PFSK-1 (cell line): ENCODE data around the gene FRMD4A.

Experiments
- FOXP2 ChIP-seq: optimal IDR thresholded peaks from 2 replicates; pipeline ENCODE3; 2011; ENCODE audit warnings: borderline replicate concordance, control low read depth, inconsistent platforms; ENCODE audit not compliant: insufficient read depth; ENCODE audit errors: extremely low read length, extremely low read depth
- POLR2AphosphoS5 ChIP-seq: IDR thresholded peaks from 2 replicates; pipeline ENCODE4 v1.6.1; 2012; ENCODE audit warnings: low read depth, mild to moderate bottlenecking, control low read depth, low read length, moderate library complexity
- REST ChIP-seq, 2 experiments: IDR thresholded peaks; 2 replicates each; pipeline versions ENCODE4 v1.6.1 to v1.8.0; 2011 to 2012; ENCODE audit warnings: low read depth in 2 of 2, low read length in 2 of 2, control low read depth in 1 of 2, inconsistent platforms in 1 of 2, mild to moderate bottlenecking in 1 of 2, moderate library complexity in 1 of 2; ENCODE audit not compliant: insufficient read depth in 1 of 2
- SIN3A ChIP-seq: IDR thresholded peaks from 2 replicates; pipeline ENCODE4 v1.6.1; 2012; ENCODE audit warnings: mild to moderate bottlenecking, low read length, moderate library complexity, borderline replicate concordance; ENCODE audit not compliant: insufficient read depth
- TAF1 ChIP-seq: IDR thresholded peaks from 2 replicates; pipeline ENCODE4 v1.6.1; 2012; ENCODE audit warnings: low read length, control low read depth, borderline replicate concordance; ENCODE audit not compliant: insufficient read depth

Gene FRMD4A

GRCh38 chr10:13978533-13979115 is 352.1 kb downstream of the FRMD4A start:
- TF ChIP-seq SIN3A, result no peak
- no peak for TF ChIP-seq TAF1
- TF ChIP-seq REST (IDR thresholded peaks at IDR 0.05; ENCODE audit: insufficient read depth in 1 of 2, low read depth in 2 of 2, low read length in 2 of 2), result no peak
- TF ChIP-seq POLR2AphosphoS5, result no peak
- no peak for TF ChIP-seq FOXP2

- no peak for TF ChIP-seq TAF1
- no peak for TF ChIP-seq SIN3A
- no peak for TF ChIP-seq REST (IDR thresholded peaks at IDR 0.05; ENCODE audit: insufficient read depth in 1 of 2, low read depth in 2 of 2, low read length in 2 of 2)
- no peak for TF ChIP-seq POLR2AphosphoS5
- no peak for TF ChIP-seq FOXP2
Observed at GRCh38 chr10:13977861-13978532, 352.7 kb downstream of the FRMD4A start.

- TF ChIP-seq FOXP2 (no peak), SIN3A (no peak), TAF1 (no peak), POLR2AphosphoS5 (no peak), REST (IDR thresholded peaks at IDR 0.05; ENCODE audit: insufficient read depth in 1 of 2, low read depth in 2 of 2, low read length in 2 of 2) (no peak)
Observed at GRCh38 chr10:13973742-13974141, 357.0 kb downstream of the FRMD4A start.

- no peak for TF ChIP-seq TAF1
- no peak for TF ChIP-seq REST (IDR thresholded peaks at IDR 0.05; ENCODE audit: insufficient read depth in 1 of 2, low read depth in 2 of 2, low read length in 2 of 2)
- no peak for TF ChIP-seq FOXP2
- TF ChIP-seq SIN3A, result no peak
Observed at GRCh38 chr10:13972609-13973008, 358.1 kb downstream of the FRMD4A start.
